A549 (cell line): ENCODE results near the gene SAMD15. TPM values are rescaled to one million over a fixed set of nuclear protein-coding genes. Genes with fewer than 3 reads are reported as not detected.

Source experiments
- ATAC-seq, 2 experiments: fragments of 200-7000 bp in 1 of 2; fragments of >200 bp in 1 of 2; cut with Nextera tagmentation in 1 of 2; cut with Tn5 transposase in 1 of 2; 3 replicates each; pipeline versions ENCODE4 v1.8.0 to v1.9.1; 2018 to 2020; ENCODE audit warnings: mild to moderate bottlenecking in 1 of 2, moderate library complexity in 1 of 2
- CTCF ChIA-PET: fragments of 300-600 bp; sonication (Branson Sonifier 250); formaldehyde crosslinking; extraction: SDS; loops from one replicate; lab custom pipeline; 2021; ENCODE audit warnings: antibody characterized with exemption, inconsistent platforms; lab: Yijun Ruan, JAX
- POLR2A ChIA-PET: fragments of 350-600 bp; formaldehyde crosslinking; extraction: SDS; loops from one replicate; lab custom pipeline; 2021; ENCODE audit warnings: antibody characterized with exemption, inconsistent platforms; lab: Yijun Ruan, JAX
- DNase-seq, 2 experiments: peaks; one replicate each; pipeline versions ENCODE4 v3.0.0 to v3.0.0-alpha.2; 2011 to 2016; ENCODE audit warnings: low read depth in 1 of 2, low spot score in 1 of 2
- FAIRE-seq: peaks from 2 replicates; lab custom pipeline; 2011; peaks lifted over from hg19 to GRCh38; lab: Jason Lieb, UNC
- H3K27ac ChIP-seq, 2 experiments: fragments of >200 bp; sonication (Bioruptor Twin); formaldehyde crosslinking; 3 replicates each; pipeline ENCODE4 v1.5.1; 2016 to 2017
- H3K4me1 ChIP-seq: fragments of >200 bp; sonication (Bioruptor Twin); formaldehyde crosslinking; 3 replicates; pipeline ENCODE4 v1.6.1; 2016
- H3K4me2 ChIP-seq: fragments of >200 bp; sonication (Bioruptor Twin); formaldehyde crosslinking; 3 replicates; pipeline ENCODE4 v1.6.1; 2016
- H3K4me3 ChIP-seq: fragments of >200 bp; sonication (Bioruptor Twin); formaldehyde crosslinking; 3 replicates; pipeline ENCODE4 v1.5.1; 2016
- H3K9me3 ChIP-seq: fragments of >200 bp; sonication (Bioruptor Twin); formaldehyde crosslinking; 3 replicates; pipeline ENCODE4 v1.6.1; 2016
- ATOH8 ChIP-seq: fragments of 250-450 bp; sonication (Bioruptor Pico); IDR thresholded peaks from 2 replicates; pipeline ENCODE4 v1.5.0; 2020; ENCODE audit warnings: low read depth, mild to moderate bottlenecking, moderate library complexity
- CBX8 ChIP-seq: fragments of 200-600 bp; sonication (generic); IDR thresholded peaks from 2 replicates; pipeline ENCODE4 v1.6.1; 2016
- CHD2 ChIP-seq: fragments of 150-350 bp; IDR thresholded peaks from 2 replicates; pipeline ENCODE4 v1.6.1; 2014; ENCODE audit warnings: low read length; ENCODE audit not compliant: partially characterized antibody
- CHD4 ChIP-seq: fragments of 200-600 bp; sonication (generic); IDR thresholded peaks from 2 replicates; pipeline ENCODE4 v1.6.1; 2016; ENCODE audit warnings: antibody characterized with exemption, mild to moderate bottlenecking, borderline replicate concordance
- EHF ChIP-seq: fragments of 250-450 bp; sonication (Bioruptor Pico); IDR thresholded peaks from 2 replicates; pipeline ENCODE4 v1.5.0; 2020; ENCODE audit warnings: mild to moderate bottlenecking
- EHMT2 ChIP-seq: fragments of 200-600 bp; sonication (generic); IDR thresholded peaks from 2 replicates; pipeline ENCODE4 v1.6.1; 2016; ENCODE audit warnings: antibody characterized with exemption, low read depth, mild to moderate bottlenecking, moderate library complexity
- ELK1 ChIP-seq: fragments of 150-350 bp; IDR thresholded peaks from 2 replicates; pipeline ENCODE4 v1.6.1; 2014; ENCODE audit warnings: low read depth, mild to moderate bottlenecking, low read length
- FOSB ChIP-seq: fragments of 250-450 bp; sonication (Bioruptor Pico); IDR thresholded peaks from 2 replicates; pipeline ENCODE4 v1.5.0; 2020; ENCODE audit warnings: mild to moderate bottlenecking, moderate library complexity
- FOSL2 ChIP-seq, 2 experiments: fragments of 450-650 bp in 1 of 2; fragments of >200 bp in 1 of 2; sonication (Bioruptor Twin) in 1 of 2; formaldehyde crosslinking; IDR thresholded peaks; 2 replicates each; pipeline versions ENCODE4 v1.5.0 to v1.6.1; 2016 to 2020; ENCODE audit warnings: mild to moderate bottlenecking in 1 of 2, moderate library complexity in 1 of 2
- HEYL ChIP-seq: fragments of 250-450 bp; sonication (Bioruptor Pico); IDR thresholded peaks from 2 replicates; pipeline ENCODE4 v1.8.0; 2021; ENCODE audit warnings: mild to moderate bottlenecking, moderate library complexity
- HOXA7 ChIP-seq: fragments of 250-450 bp; sonication (Bioruptor Pico); IDR thresholded peaks from 2 replicates; pipeline ENCODE4 v1.5.0; 2020; ENCODE audit warnings: mild to moderate bottlenecking, moderate library complexity
- MAZ ChIP-seq: fragments of 150-350 bp; IDR thresholded peaks from 2 replicates; pipeline ENCODE4 v1.6.1; 2014; ENCODE audit warnings: antibody characterized with exemption, low read depth, low read length, borderline replicate concordance
- PHF8 ChIP-seq: fragments of 200-600 bp; sonication (generic); IDR thresholded peaks from 2 replicates; pipeline ENCODE4 v1.6.1; 2016; ENCODE audit warnings: low read depth, mild to moderate bottlenecking, antibody characterized with exemption, moderate library complexity, borderline replicate concordance
- POLR2A ChIP-seq: IDR thresholded peaks from 2 replicates; pipeline ENCODE4 v1.6.1; 2012; ENCODE audit warnings: mild to moderate bottlenecking, low read length
- POLR2AphosphoS2 ChIP-seq: conservative IDR thresholded peaks from 2 replicates; pipeline ENCODE4 v1.6.1; 2012; ENCODE audit warnings: low read length, improper control_type of control experiment, inconsistent platforms
- RFX5 ChIP-seq: fragments of 450-650 bp; IDR thresholded peaks from 2 replicates; pipeline ENCODE4 v1.7.1; 2014; ENCODE audit warnings: antibody characterized with exemption, mild to moderate bottlenecking, moderate library complexity
- SMC3 ChIP-seq: fragments of >200 bp; sonication (Bioruptor Twin); formaldehyde crosslinking; IDR thresholded peaks from 3 replicates; pipeline ENCODE4 v1.6.1; 2018; ENCODE audit warnings: inconsistent platforms
- WGBS: methylation state at CpG from one replicate; pipeline ENCODE4 v1.1.6; 2017; ENCODE audit errors: missing lambda C conversion rate; 5-methylcytosine and 5-hydroxymethylcytosine counted together
- polyA plus RNA-seq, 4 experiments: library from polyadenylated mRNA; depleted of rRNA in 3 of 4; stranded (reverse); fragments of >200 nt; fragmentation: RNase III in 1 of 4; extraction: RNeasy Plus Mini Kit Qiagen cat#74134 plus additional on column Dnase treatment in 1 of 4; gene quantifications; 2 replicates in 3 of 4; 3 replicates in 1 of 4; pipeline ENCODE4 v1.2.3, GENCODE V29; 2011 to 2017
- TF ChIP-seq, protein P1 (sequence below): fragments of >200 bp; sonication (Bioruptor Twin); formaldehyde crosslinking; IDR thresholded peaks from 3 replicates; pipeline ENCODE4 v1.6.1; 2016

Gene SAMD15
- polyA plus RNA-seq, 2 of the 4 experiments (the other 2 are of a cell fraction) = 2.0 to 2.1 TPM

- Histone ChIP-seq H3K4me1 (no peaks in the 10 kb centered on the region), H3K9me3 (no peaks in the 10 kb centered on the region), H3K27ac (no peak overlapping the region), H3K4me3 (no peak overlapping the region)
- no peak for FAIRE-seq
- CTCF ChIA-PET = interaction anchor here (0.7 kb wide), 1 partner anchor 232 kb away, joined by 5 read pairs; no protein-coding TSS in a partner anchor
- ATAC-seq = no peak
- DNase-seq = no peak
- TF ChIP-seq SMC3 (no peak), HOXA7 (CRISPR knock-in tag) (no peak), ELK1 (no peak), FOSB (CRISPR knock-in tag) (no peak), RFX5 (no peak), CHD4 (no peak)
- TF ChIP-seq, protein P1, sequence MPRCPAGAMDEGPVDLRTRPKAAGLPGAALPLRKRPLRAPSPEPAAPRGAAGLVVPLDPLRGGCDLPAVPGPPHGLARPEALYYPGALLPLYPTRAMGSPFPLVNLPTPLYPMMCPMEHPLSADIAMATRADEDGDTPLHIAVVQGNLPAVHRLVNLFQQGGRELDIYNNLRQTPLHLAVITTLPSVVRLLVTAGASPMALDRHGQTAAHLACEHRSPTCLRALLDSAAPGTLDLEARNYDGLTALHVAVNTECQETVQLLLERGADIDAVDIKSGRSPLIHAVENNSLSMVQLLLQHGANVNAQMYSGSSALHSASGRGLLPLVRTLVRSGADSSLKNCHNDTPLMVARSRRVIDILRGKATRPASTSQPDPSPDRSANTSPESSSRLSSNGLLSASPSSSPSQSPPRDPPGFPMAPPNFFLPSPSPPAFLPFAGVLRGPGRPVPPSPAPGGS = no peak
- TF ChIP-seq, all 56 proteins: peak for 0
- POLR2A ChIA-PET = no interaction called here
- H3K4me2 ChIP-seq = no peak overlapping the region
- 58% methylated on average over 3 of the region's 3 CpGs for WGBS
Observed at GRCh38 chr14:77403768-77404167, 26.6 kb downstream of the SAMD15 start.

DNA sequence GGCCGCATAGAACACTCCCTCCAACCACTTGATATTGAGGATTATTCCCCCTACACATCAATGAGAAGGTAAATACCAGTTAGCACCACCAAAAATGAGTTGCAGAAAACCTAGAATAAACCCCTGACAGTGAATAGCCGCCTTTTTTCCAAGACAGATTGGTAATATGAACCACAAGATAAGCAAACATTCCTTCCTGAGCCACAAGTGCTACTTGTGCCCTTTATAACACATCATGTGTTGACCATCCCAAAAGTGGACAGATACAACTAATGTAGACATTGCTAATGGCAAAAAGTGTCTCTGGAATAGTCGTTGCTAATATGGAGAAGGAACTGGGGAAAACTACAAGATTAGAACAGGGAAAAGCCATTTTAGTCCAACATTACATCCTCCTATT lies 28.9 kb downstream of the SAMD15 start:
- POLR2A ChIA-PET = no interaction called here
- Histone ChIP-seq H3K4me1 (no peaks in the 10 kb centered on the region), H3K9me3 (no peaks in the 10 kb centered on the region), H3K27ac (no peak overlapping the region), H3K4me3 (no peak overlapping the region), H3K4me2 (no peak overlapping the region)
- TF ChIP-seq EHF (CRISPR knock-in tag) (no peak), FOSL2 (IDR thresholded peaks at IDR 0.05) (no peak), FOSL2 (CRISPR knock-in tag; IDR thresholded peaks at IDR 0.05) (no peak), CHD2 (no peak), PHF8 (no peak), ELK1 (no peak), ATOH8 (CRISPR knock-in tag) (no peak), EHMT2 (no peak), HEYL (no peak), HOXA7 (CRISPR knock-in tag) (no peak)
- CTCF ChIA-PET = interaction anchor here (1.4 kb wide), 1 partner anchor 53 kb away, joined by 3 read pairs; no protein-coding TSS in a partner anchor
- no peak for FAIRE-seq
- 43% methylated on average over 3 of the region's 3 CpGs for WGBS
- no peak for DNase-seq
- ATAC-seq = no peak

- Histone ChIP-seq H3K9me3 (no peaks in the 10 kb centered on the region), H3K4me3 (no peak overlapping the region), H3K27ac (no peak overlapping the region), H3K4me1 (no peaks in the 10 kb centered on the region), H3K4me2 (no peak overlapping the region)
- POLR2A ChIA-PET = no interaction called here
- CTCF ChIA-PET = interaction anchor here (0.8 to 1.6 kb wide), 3 partner anchors 52 to 91 kb away, joined by 3 to 6 read pairs (median 3); no protein-coding TSS in a partner anchor
- 75% methylated on average over 6 of the region's 6 CpGs for WGBS
- FAIRE-seq (no peak), ATAC-seq (no peak), DNase-seq (no peak)
- TF ChIP-seq MAZ (no peak), POLR2A (no peak), CBX8 (no peak), POLR2AphosphoS2 (no peak)
Observed at GRCh38 chr14:77406718-77407117, 29.5 kb downstream of the SAMD15 start.
